HepG2 (cell line): Measurements from ENCODE around the gene CYTH2. TPM values are rescaled to one million over a fixed set of nuclear protein-coding genes. Genes with fewer than 3 reads are reported as not detected.

ENCODE experiments used
- BHLHE40 ChIP-seq: IDR thresholded peaks from 2 replicates; pipeline ENCODE4 v1.6.1; 2011; ENCODE audit warnings: low read length, improper control_type of control experiment
- CCDC6 ChIP-seq: sonication (generic); formaldehyde crosslinking; IDR thresholded peaks from 2 replicates; pipeline ENCODE4 v1.8.1; 2022; ENCODE audit warnings: mild to moderate bottlenecking, missing genetic modification reagents, moderate library complexity
- FOXO1 ChIP-seq: sonication (generic); formaldehyde crosslinking; IDR thresholded peaks from 2 replicates; pipeline ENCODE4 v1.4.0; 2020; ENCODE audit warnings: missing genetic modification reagents
- HOXA9 ChIP-seq: sonication (generic); formaldehyde crosslinking; IDR thresholded peaks from 2 replicates; pipeline ENCODE4 v1.8.1; 2022; ENCODE audit warnings: missing genetic modification reagents, mild to moderate bottlenecking, moderate library complexity, borderline replicate concordance
- KDM5A ChIP-seq: fragments of 200-600 bp; sonication (generic); IDR thresholded peaks from 2 replicates; pipeline ENCODE4 v1.7.0; 2018; ENCODE audit warnings: antibody characterized with exemption, mild to moderate bottlenecking, low read length, borderline replicate concordance
- KLF11 ChIP-seq: IDR thresholded peaks from 2 replicates; pipeline ENCODE4 v1.6.1; 2016; ENCODE audit warnings: missing compliant biosample characterization
- MIXL1 ChIP-seq: IDR thresholded peaks from 2 replicates; pipeline ENCODE4 v1.6.1; 2016
- MXD4 ChIP-seq: IDR thresholded peaks from 2 replicates; pipeline ENCODE4 v1.6.1; 2016; ENCODE audit warnings: mild to moderate bottlenecking, missing biosample characterization, missing genetic modification reagents
- PAWR ChIP-seq: sonication (generic); formaldehyde crosslinking; IDR thresholded peaks from 2 replicates; pipeline ENCODE4 v1.4.0; 2020; ENCODE audit warnings: missing genetic modification reagents, mild to moderate bottlenecking, borderline replicate concordance
- PITX1 ChIP-seq: sonication (generic); formaldehyde crosslinking; IDR thresholded peaks from 2 replicates; pipeline ENCODE4 v1.5.1; 2020; ENCODE audit warnings: mild to moderate bottlenecking, missing genetic modification reagents
- POGZ ChIP-seq: sonication (generic); formaldehyde crosslinking; IDR thresholded peaks from 2 replicates; pipeline ENCODE4 v1.4.0; 2020; ENCODE audit warnings: mild to moderate bottlenecking, missing genetic modification reagents
- SIX1 ChIP-seq: sonication (generic); formaldehyde crosslinking; IDR thresholded peaks from 2 replicates; pipeline ENCODE4 v1.4.0; 2020; ENCODE audit warnings: missing genetic modification reagents, borderline replicate concordance
- SRSF9 ChIP-seq: fragments of 200-400 bp; formaldehyde crosslinking; IDR thresholded peaks from 2 replicates; pipeline ENCODE4 v1.6.1; 2018; ENCODE audit warnings: borderline replicate concordance, mild to moderate bottlenecking, low read depth, low read length; ENCODE audit not compliant: insufficient read depth, poor library complexity, severe bottlenecking
- TARDBP ChIP-seq: sonication (generic); formaldehyde crosslinking; IDR thresholded peaks from 2 replicates; pipeline ENCODE4 v1.8.0; 2022; ENCODE audit warnings: mild to moderate bottlenecking, missing genetic modification reagents
- WIZ ChIP-seq: sonication (generic); formaldehyde crosslinking; IDR thresholded peaks from 2 replicates; pipeline ENCODE4 v1.5.1; 2020; ENCODE audit warnings: mild to moderate bottlenecking, missing genetic modification reagents
- ZC3H4 ChIP-seq: sonication (generic); formaldehyde crosslinking; IDR thresholded peaks from 2 replicates; pipeline ENCODE4 v1.4.0; 2020; ENCODE audit warnings: missing genetic modification reagents, borderline replicate concordance
- ZFX ChIP-seq: sonication (generic); formaldehyde crosslinking; IDR thresholded peaks from 2 replicates; pipeline ENCODE4 v1.4.0; 2020; ENCODE audit warnings: mild to moderate bottlenecking, low read depth, missing genetic modification reagents, moderate library complexity
- ZFY ChIP-seq: sonication (generic); formaldehyde crosslinking; IDR thresholded peaks from 2 replicates; pipeline ENCODE4 v1.4.0; 2020; ENCODE audit warnings: missing genetic modification reagents
- ZNF383 ChIP-seq: sonication (generic); formaldehyde crosslinking; IDR thresholded peaks from 2 replicates; pipeline ENCODE4 v1.4.0; 2020; ENCODE audit warnings: missing genetic modification reagents, mild to moderate bottlenecking, borderline replicate concordance
- ZNF839 ChIP-seq: sonication (generic); formaldehyde crosslinking; IDR thresholded peaks from 2 replicates; pipeline ENCODE4 v1.4.0; 2020; ENCODE audit warnings: missing genetic modification reagents, mild to moderate bottlenecking, borderline replicate concordance
- ZNF878 ChIP-seq: sonication (generic); formaldehyde crosslinking; IDR thresholded peaks from 2 replicates; pipeline ENCODE4 v1.8.1; 2023; ENCODE audit warnings: mild to moderate bottlenecking, missing genetic modification reagents, moderate library complexity
- polyA plus RNA-seq, 8 experiments: library from polyadenylated mRNA; depleted of rRNA in 3 of 8; stranded (reverse) in 7 of 8; unstranded in 1 of 8; fragments of >200 nt; fragmentation: Illumina TruSeq in 4 of 8; extraction: Trizol in 4 of 8; gene quantifications; 2 replicates each; pipeline versions ENCODE4 v1.2.1 to v1.2.3, GENCODE V29; 2011 to 2016; ENCODE audit warnings: low read depth in 4 of 8, missing spikeins in 1 of 8, mixed read lengths in 1 of 8; ENCODE audit not compliant: insufficient read depth in 1 of 8
- total RNA-seq, 5 experiments: library from RNA; depleted of rRNA; stranded (reverse); fragments of >200 nt; fragmentation: Illumina TruSeq; extraction: Trizol; gene quantifications; 2 replicates each; pipeline ENCODE4 v1.2.3, GENCODE V29; 2016; ENCODE audit warnings: low read depth in 1 of 5
- TF ChIP-seq, protein P1 (sequence below): IDR thresholded peaks from 2 replicates; pipeline ENCODE4 v1.6.1; 2016
- TF ChIP-seq, protein P2 (sequence below): IDR thresholded peaks from 2 replicates; pipeline ENCODE4 v1.6.1; 2016; ENCODE audit warnings: low read depth
- TF ChIP-seq, protein P3 (sequence below): sonication (generic); formaldehyde crosslinking; IDR thresholded peaks from 2 replicates; pipeline ENCODE4 v1.4.0; 2020; ENCODE audit warnings: missing genetic modification reagents, borderline replicate concordance
- TF ChIP-seq, protein P4 (sequence below): sonication (generic); formaldehyde crosslinking; IDR thresholded peaks from 2 replicates; pipeline ENCODE4 v1.4.0; 2020; ENCODE audit warnings: missing genetic modification reagents, borderline replicate concordance
- TF ChIP-seq, protein P5 (sequence below): IDR thresholded peaks from 2 replicates; pipeline ENCODE4 v1.6.1; 2018; ENCODE audit warnings: missing genetic modification reagents

Gene CYTH2
- total and polyA plus RNA-seq, 2 of the 13 experiments (the other 11 are each of a cell fraction or from before 2014, with no cell fraction given) = 16.5 to 39.3 TPM

DNA sequence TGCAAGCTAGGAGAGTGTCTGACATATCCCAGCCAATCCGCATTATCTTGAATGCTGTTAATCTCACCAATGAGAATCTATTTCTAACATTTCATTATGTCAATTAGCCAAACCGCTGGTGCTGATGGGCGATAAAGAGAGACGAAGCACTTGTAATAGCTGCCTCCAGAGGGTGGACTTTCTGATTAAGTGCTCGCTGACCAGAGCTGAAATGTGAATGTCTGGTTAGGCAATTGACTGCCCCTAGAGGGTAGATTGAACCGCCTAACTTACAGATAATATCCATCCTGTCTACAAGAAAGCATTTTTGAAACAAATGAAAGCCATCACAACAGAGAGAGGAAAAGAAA is 23.9 kb upstream of the CYTH2 start (continued):
- TF ChIP-seq ZNF878 (CRISPR knock-in tag) (no peak), CCDC6 (CRISPR knock-in tag) (no peak), SRSF9 (no peak), PITX1 (no peak), MXD4 (CRISPR knock-in tag) (no peak), KLF11 (CRISPR knock-in tag) (no peak), MIXL1 (CRISPR knock-in tag) (peak; percentile 24; the same call in 1 of the 2 replicates), BHLHE40 (no peak), WIZ (no peak), HOXA9 (CRISPR knock-in tag) (no peak), ZNF383 (no peak), TARDBP (CRISPR knock-in tag) (no peak), ZFX (no peak), ZFY (CRISPR knock-in tag) (no peak), SIX1 (CRISPR knock-in tag) (no peak), ZNF839 (CRISPR knock-in tag) (no peak), ZC3H4 (no peak), POGZ (CRISPR knock-in tag) (no peak), PAWR (CRISPR knock-in tag) (no peak), KDM5A (no peak), FOXO1 (CRISPR knock-in tag) (no peak)
- TF ChIP-seq, protein P1, sequence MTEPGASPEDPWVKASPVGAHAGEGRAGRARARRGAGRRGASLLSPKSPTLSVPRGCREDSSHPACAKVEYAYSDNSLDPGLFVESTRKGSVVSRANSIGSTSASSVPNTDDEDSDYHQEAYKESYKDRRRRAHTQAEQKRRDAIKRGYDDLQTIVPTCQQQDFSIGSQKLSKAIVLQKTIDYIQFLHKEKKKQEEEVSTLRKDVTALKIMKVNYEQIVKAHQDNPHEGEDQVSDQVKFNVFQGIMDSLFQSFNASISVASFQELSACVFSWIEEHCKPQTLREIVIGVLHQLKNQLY (CRISPR knock-in tag) = no peak
- TF ChIP-seq, protein P2, sequence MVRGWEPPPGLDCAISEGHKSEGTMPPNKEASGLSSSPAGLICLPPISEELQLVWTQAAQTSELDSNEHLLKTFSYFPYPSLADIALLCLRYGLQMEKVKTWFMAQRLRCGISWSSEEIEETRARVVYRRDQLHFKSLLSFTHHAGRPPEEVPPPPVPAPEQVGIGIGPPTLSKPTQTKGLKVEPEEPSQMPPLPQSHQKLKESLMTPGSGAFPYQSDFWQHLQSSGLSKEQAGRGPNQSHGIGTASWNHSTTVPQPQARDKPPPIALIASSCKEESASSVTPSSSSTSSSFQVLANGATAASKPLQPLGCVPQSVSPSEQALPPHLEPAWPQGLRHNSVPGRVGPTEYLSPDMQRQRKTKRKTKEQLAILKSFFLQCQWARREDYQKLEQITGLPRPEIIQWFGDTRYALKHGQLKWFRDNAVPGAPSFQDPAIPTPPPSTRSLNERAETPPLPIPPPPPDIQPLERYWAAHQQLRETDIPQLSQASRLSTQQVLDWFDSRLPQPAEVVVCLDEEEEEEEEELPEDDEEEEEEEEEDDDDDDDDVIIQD (CRISPR knock-in tag) = no peak
- TF ChIP-seq, protein P3, sequence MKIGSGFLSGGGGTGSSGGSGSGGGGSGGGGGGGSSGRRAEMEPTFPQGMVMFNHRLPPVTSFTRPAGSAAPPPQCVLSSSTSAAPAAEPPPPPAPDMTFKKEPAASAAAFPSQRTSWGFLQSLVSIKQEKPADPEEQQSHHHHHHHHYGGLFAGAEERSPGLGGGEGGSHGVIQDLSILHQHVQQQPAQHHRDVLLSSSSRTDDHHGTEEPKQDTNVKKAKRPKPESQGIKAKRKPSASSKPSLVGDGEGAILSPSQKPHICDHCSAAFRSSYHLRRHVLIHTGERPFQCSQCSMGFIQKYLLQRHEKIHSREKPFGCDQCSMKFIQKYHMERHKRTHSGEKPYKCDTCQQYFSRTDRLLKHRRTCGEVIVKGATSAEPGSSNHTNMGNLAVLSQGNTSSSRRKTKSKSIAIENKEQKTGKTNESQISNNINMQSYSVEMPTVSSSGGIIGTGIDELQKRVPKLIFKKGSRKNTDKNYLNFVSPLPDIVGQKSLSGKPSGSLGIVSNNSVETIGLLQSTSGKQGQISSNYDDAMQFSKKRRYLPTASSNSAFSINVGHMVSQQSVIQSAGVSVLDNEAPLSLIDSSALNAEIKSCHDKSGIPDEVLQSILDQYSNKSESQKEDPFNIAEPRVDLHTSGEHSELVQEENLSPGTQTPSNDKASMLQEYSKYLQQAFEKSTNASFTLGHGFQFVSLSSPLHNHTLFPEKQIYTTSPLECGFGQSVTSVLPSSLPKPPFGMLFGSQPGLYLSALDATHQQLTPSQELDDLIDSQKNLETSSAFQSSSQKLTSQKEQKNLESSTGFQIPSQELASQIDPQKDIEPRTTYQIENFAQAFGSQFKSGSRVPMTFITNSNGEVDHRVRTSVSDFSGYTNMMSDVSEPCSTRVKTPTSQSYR (CRISPR knock-in tag) = no peak
- TF ChIP-seq, protein P4, sequence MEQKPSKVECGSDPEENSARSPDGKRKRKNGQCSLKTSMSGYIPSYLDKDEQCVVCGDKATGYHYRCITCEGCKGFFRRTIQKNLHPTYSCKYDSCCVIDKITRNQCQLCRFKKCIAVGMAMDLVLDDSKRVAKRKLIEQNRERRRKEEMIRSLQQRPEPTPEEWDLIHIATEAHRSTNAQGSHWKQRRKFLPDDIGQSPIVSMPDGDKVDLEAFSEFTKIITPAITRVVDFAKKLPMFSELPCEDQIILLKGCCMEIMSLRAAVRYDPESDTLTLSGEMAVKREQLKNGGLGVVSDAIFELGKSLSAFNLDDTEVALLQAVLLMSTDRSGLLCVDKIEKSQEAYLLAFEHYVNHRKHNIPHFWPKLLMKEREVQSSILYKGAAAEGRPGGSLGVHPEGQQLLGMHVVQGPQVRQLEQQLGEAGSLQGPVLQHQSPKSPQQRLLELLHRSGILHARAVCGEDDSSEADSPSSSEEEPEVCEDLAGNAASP (CRISPR knock-in tag) = no peak
- TF ChIP-seq, protein P5, sequence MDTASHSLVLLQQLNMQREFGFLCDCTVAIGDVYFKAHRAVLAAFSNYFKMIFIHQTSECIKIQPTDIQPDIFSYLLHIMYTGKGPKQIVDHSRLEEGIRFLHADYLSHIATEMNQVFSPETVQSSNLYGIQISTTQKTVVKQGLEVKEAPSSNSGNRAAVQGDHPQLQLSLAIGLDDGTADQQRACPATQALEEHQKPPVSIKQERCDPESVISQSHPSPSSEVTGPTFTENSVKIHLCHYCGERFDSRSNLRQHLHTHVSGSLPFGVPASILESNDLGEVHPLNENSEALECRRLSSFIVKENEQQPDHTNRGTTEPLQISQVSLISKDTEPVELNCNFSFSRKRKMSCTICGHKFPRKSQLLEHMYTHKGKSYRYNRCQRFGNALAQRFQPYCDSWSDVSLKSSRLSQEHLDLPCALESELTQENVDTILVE = no peak
